Stimulated activated CD4-positive, alpha-beta T cell treated with anti-CD3 and anti-CD28 coated beads, Interleukin-15, amount 100 ng/mL, for 1 hour (primary cell): ENCODE measurements around the gene RPS6KA5.
"Not testable (repeated sequence)": the region's sequence is repeated elsewhere in the genome, so short reads cannot be mapped to it uniquely, and the experiment has no call there.

Source experiments
- DNase-seq, 2 donors: peaks; one replicate each; pipeline ENCODE4 v3.0.0-alpha.2; 2020; ENCODE audit warnings: low read depth in 1 of 2, low spot score in 1 of 2

Gene RPS6KA5

DNA sequence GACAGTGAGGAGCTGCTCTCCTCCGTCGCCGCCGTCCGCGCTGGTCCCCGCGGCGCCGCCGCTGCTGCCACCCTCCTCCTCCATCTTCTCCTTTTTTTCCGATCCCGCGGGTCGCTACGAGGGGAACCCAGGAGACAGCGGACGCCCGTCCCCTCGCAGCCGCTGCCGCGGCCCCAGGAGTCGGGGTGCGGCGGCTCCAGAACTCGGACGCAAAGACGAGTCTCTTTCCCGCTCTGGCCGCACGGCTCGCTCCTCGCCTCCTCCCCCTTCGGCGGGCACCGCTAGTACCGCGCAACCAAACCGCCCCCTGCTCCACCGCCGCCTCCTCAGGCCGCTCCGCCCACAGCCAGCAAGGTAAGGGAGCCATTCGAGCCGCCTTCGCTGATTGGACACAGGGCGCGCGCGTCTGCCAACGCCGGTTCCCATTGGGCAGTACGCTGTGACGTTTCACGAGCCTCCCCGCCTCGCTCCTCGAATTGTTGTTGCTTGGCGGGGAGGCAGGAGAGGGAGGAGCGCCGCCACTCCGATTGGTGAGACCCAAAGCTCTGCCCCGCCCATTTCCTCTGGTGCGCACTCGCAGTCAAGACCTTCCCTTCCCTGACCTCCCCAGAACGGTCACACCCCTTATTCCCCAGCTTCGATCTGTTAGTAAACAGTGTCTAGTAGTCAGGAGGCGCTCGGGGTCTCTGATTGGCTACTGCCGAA lies at the start of gene RPS6KA5:
RPS6KA5 (minus strand) TSS at position 291 of the 705 bp plus-strand sequence; CDS start at position 84, 207 bp downstream.
- peak; percentile 98 to 99 for DNase-seq

DNA sequence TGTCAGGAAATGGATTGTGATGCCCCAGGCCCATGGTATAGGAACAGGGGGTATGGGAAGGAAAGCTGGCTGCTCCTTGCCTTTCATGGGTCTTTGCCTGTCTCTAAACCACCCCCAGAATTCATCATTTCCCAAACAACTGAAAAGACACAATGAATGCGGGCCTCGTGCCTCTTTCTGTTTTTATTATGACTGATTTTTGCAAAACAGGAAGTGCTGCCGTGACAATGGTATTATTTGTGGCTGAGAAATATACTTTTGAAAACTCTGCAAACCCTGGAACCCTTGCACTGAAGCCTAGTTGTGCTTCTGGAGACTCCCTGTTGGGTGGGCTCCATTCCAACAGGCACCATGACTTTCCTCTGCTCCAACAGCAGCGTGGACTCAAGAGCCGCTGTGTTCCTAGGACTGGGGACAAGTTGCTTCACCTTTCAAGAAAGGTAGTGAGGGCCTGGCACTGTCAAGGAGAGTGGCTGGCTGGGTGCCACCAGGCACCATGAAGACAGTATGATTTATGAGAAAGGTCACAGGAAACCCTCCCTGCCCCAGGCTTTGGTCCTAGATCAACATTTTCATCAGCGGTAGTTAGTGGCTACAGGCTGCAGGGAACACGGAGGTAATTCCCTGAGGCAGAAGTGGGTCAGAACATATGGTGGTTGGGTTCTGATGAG lies 48.6 kb upstream of the RPS6KA5 start:
- DNase-seq = no peak

DNA sequence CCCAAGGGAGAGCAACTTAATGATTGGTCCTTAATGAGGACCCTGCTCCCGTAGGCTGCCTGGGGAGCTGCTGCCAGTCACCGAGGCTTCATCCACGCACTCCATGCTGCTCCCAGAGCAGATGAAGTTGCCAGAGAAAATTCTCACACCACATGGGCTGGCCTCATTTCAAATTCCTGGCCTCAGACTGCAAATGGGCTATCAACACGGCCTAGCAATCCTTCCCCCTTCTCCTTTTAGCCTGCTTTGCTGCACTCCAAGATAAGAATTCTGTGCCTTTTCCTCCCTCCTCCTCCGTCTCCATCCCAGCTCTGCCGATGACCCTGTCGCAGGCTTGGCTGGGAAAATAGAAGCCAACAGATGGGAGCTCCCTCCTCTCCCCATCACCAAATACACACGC lies 42.7 kb upstream of the RPS6KA5 start:
- no peak for DNase-seq

DNA sequence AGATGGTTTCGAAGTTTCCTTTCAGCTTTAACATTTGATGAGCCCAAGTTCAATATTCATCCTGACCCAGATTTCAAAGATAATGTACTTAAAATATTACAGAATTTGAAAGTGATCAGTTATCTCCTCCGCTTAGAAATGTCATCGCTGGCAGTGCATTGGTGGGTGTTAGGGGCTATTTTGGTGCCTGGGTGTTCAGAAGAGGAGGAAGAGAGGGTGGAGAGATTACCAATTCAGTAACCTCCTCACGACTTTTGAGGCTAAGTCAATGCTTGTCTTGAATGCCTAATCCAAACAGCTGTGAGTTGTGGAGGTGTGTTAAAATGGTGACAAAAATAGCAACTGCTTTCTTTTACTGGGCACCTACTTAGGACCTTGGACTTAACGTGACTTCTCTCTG lies 39.7 kb upstream of the RPS6KA5 start:
- DNase-seq = no peak

DNA sequence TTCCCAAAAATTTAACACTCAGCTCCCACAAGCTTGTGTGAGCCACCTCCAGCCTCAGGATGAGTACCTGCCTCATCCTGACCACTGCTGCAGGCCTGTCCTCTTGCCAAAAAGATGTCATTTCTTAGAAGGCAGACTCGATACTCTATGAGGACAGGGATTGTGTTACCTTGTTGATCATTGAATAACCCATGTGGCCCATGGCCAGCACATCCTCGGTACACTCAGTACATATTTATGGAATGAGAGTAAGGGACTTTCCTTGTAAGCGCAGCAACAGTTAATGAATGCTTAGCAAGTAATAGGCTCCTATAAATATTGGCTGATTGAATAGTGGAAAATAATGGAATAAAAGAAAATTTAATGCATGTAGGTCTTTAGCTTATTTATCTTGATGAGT lies 38.1 kb upstream of the RPS6KA5 start:
- DNase-seq = no peak

DNA sequence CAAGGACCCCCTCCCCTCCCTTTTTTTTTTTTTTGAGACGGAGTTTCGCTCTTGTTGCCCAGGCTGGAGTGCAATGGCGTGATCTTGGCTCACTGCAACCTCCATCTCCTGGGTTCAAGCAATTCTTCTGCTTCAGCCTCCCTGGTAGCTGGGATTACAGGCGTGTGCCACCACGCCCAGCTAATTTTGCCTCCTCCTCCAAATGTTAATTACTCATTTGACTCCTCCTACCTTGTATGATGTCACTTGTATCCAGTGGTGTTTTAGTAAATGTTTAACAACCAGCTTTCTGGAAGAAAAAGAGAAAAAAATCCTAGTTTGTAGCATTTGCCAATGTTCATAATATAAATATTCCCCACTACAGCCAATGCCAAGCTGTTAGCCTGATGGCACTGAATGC lies 37.2 kb upstream of the RPS6KA5 start:
- not testable (repeated sequence) for DNase-seq

DNA sequence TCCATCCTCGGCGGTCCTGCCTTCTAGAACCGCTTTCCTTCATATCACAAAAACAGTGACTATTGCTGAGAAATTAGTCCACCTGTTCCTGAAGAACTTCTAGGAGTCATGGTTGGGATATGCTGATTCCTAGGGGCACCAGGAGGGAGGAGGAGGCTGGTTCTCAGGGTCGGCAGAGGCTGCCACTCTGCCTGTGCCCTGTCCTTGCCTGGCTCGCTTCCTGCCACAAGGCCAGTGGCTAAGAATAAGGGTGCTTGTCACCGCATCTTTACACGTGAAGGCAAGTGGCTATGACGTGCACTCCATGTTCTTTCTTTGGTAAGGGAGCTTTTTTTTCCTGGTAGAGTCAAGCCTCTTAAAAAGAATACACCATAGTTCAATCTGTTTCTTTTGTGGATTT lies 34.7 kb upstream of the RPS6KA5 start:
- DNase-seq = no peak

DNA sequence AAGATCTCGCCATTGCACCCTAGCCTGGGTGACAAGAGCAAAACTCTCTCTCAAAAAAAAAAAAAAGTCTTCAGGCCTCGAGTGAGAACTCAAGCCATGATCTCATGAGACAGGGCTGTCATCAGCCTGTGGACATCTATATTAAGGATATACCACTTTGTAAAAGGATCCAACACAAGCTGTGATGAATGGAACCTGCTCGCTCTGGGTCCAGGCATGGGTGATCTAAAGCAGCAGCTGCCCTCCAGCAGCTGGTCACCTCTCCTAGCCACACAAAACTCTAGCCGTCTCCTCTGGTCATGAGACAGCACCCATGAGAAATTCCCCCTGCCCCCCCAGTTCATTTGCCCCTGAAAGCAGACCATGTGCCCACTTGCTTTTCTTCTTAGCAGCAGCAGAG lies 34.3 kb upstream of the RPS6KA5 start:
- no peak for DNase-seq

DNA sequence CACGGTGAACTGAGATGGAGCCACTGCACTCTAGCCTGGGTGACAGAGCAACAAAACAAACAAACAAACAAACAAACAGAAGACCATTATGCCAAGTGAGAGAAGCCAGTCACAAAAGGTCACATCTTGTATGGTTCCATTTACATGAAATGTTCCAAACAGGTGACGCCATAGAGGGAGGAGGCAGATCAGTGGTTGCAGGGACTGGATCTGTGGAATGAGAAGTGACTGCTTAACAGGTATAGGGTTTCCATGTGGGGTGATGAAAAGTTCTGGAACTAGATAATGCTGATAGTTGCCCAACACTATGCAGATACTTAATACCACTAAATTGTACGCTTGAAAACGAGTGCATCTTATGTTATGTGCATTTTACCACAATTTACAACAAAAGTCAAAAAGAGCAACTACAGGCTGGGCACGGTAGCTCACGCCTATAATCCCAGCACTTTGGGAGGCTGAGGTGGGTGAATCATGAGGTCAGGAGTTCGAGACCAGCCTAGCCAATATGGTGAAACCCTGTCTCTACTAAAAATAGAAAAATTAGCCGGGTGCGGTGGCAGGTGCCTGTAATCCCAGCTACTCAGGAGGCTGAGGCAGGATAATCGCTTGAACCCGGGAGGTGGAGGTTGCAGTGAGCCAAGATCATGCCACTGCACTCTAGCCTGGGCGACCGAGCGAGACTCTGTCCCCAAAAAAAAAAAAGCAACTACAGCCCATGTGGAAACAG lies 33.5 kb upstream of the RPS6KA5 start:
- DNase-seq = not testable (repeated sequence)

DNA sequence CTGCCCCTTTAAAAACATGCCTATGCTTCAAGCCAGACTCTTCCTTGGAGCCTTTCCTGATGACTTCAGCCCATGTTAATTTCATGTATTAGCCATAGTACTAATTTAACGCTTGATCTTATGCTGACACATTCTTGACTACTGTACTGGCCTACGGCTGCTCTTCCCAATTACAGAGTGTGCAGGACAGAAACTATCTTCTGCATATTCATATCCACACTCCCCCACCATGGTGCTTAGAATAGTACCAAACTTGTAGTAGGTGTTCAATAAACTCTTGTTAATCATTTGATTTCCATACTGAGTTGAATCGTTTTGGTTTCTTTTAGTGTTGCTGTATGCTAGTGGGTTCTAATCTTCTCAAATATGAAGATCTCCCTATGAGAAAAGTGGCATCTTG lies 31.6 kb upstream of the RPS6KA5 start:
- DNase-seq = no peak

DNA sequence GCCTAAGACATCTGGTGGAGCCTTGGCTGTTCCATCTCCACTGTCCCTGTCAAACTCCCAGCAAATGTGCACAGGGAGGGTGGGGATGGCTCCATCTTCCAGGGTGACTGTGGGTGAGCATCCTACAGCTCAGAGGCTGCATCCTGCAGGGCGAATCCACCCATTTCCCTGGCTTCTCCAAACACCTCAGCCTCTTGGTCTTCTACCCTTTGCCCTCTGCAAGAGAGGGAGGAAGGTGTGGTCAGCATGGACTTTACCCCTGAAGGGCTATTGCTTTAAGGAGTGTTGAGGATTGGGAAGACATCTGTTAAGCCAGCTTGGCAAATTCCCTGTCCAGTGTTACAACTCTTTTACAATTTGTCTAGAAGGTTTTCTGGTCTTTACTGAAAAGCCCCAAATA lies 30.3 kb upstream of the RPS6KA5 start:
- DNase-seq = no peak

DNA sequence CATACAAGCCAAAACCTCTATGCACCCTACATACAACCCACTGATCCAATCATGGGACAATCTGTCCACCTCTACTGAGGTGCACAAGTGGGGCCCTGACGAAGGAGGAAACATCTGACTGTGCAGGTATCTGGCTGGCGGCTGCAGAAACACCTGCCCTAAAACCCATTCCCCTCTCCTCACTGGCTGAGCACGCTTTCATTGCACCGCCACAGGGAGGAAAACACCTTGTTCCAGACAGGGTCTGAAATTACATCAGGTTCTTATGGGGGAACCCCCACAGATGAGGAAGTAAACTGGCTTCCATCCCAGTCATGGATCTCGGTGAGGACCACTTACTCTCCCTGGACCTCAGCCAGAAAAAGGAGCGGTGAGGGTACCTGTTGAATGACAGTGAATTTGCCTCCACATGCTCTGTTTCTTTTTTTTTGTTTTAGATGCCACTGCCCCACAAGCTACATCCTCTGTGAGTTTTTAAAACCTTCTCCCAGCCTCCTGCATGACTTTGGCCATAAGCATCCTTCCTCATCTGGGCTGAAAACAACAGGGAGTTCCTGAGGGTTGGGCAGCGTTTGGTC lies 29.6 kb upstream of the RPS6KA5 start:
- DNase-seq = no peak

DNA sequence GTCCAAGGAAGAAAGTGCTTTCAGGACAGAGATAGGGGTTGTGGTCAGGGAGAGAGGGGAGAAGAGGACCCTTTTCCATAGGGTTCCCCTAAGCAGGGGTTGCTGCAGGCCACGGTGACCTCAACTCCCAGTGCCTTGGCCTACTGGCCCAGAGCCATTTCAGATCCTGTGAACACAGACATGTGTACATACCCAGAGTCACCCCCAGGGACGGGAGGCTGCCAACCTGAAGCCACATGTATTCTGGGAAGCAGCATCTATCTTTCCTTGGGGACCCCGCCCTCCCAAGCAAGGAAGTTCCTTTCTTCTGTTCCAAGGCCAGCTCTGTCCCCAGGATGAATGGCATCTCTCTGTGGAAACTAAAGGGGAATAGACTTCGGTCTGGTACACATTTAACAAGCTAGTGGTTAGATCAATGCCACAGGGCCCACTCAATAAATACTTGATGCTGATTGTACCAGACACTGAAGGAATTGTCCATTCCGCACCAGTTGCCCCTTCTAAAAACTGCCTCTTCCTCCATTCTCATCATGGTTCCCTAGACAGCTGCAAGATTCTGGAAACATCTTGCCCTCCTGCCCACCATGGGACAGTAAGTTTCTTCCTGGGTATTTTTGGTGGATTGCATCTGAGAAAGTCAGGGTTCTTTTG lies 28.3 kb upstream of the RPS6KA5 start:
- no peak for DNase-seq

DNA sequence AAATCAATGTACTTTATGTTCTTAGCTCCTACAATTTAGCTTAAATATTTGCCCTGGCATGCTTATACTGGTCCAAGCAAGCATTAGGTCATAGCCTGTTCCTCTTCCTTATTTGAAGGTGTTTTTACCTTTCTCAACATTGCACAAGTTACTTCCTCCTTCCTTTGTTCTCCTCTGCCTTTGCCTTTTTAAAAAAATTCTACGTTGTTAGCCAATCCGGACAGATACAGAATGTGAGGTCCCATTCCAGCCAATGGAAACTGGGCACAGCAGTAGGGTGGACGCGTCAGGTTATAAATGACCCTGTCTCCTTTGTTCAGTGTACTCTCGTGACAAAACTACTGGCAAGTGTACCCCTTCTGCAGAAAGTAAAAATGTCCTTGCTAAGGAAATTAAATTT lies 27.0 kb upstream of the RPS6KA5 start:
- not testable (repeated sequence) for DNase-seq

DNA sequence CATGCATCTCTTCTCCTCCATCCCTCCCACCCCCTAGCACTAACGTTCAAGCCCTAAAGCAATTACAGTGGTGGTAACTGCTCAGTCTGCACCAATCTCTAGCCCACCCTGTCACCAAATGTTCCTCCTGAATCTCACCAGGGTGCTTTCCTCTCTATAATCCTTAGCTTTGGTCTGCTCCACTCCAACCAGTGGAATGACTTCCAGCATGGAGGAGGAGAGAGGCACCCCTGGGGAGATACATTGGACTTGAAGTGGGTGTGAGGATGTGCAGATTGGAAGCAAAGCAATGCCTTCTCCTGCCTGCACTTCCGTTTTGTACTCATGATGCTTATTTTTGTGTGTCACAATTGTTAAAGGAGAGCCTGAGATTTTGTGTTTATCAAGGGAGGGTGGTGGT lies 24.1 kb upstream of the RPS6KA5 start:
- no peak for DNase-seq

DNA sequence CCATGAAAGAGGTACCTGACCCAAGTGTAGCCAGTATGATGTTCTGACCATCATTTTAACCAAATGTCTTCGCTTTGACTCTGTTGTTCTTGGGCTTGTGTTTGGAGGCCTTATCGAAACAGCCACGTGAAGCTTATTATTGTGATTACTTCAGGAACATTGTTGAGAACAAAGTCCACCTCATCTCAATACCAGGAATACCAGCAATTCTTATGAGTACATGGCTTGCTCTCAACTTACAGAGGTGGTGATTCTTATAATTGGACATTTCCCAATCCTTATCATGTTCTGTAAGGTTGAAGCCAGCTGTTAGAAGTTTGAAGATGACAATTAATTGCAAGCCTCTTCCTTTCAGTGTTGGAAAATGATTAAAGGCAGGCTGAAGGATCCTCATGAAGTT lies 21.8 kb upstream of the RPS6KA5 start:
- no peak for DNase-seq

DNA sequence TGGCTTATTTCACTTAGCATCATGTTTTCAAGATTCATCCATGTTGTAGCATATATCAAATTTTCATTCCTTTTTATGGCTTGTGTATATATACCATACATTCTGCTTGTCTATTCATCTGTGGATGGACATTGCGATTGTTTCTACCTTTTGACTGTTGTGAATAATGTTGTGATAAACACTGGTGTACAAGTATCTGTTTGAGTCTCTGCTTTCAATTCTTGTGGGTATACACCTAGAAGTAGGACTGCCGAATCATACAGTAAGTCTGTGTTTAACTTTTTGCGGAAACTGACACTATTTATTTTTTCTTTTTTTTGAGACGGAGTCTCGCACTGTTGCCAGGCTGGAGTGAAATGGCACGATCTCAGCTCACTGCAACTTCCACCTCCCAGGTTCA lies 19.6 kb upstream of the RPS6KA5 start:
- no peak for DNase-seq

DNA sequence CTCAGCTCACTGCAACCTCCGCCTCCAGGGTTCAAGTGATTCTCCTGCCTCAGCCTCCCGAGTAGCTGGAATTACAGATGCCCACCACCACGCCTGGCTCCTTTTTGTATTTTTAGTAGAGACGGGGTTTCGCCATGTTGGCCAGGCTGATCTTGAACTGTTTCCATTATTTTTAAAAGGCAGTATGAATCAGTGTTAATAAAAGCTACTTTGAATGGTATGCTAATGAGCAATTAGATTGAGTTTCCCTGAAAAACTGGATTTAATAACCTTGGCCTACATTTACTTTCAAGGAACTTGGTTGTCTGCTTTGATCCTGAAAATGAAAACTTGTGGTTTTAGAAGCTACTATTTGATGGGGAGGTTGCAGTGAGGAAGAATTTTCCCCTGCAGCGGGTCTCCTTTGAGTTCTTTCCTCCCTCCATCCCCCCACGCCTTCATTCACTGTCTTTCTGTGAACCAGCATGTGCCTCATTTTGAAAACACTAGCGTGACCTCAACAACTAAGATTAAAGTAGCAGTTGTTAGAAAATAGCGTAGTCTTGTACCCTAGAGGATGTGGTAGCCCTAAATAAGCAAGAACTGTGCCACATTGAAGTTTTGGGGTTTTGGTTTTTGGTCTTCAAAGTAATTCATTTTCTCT lies 17.8 kb upstream of the RPS6KA5 start:
- no peak for DNase-seq

DNA sequence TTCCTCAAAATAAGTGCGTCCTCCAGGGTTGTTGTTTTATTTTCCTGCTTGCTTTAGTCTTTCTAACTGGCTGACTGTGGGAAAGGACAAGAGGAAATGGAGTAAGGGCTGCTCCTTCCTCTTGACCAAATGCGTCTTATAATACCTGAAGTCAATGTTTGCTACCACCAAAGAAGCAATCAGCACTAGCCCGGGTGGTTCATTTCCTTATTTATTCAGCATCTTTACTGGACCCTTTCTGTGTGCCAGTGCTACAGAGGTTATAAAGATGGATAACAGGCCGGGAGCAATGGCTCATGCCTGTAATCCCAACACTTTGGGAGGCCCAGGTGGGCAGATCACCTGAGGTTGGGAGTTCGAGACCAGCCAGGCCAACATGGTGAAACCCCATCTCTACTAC lies 15.1 kb upstream of the RPS6KA5 start:
- DNase-seq = no peak

DNA sequence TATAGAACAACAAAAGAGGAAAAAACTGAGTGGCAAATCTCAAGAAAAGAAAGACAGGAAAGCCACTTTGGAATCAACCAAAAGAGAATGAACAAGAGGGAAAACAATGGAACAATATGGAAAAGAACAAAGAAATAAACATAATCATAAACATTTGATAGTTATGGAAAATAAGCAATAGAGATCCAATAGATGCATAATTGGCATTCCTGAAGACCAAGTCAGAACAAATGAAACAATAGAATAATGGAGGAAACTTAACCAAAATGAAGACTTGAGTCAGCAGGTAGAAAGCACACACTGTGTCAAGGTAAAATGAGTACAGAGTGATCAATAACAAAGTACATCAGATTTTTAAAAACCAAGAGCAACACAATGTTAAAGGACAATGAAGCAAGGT lies 10.1 kb upstream of the RPS6KA5 start:
- no peak for DNase-seq

DNA sequence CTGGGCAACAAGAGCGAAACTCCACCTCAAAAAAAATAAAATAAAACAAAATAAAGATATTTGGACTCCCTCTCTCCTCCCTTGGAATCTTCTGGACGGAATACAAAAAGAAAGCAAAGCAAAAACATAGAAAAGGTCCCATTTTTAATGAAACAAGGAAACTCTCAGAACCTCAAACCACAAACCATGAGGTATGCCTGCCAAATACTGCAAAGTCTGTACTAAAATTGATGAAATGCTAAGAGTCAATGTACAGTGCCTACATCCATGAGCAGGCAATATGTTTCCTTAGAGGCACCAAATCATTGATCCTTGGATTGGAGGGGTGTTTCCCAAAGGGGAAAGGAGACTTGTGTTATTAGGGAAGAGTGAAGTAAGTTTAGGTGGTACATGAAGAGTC lies 8.2 kb upstream of the RPS6KA5 start:
- no peak for DNase-seq
